ENCODE results near the gene MAPK8IP3.

Gene MAPK8IP3

DNA sequence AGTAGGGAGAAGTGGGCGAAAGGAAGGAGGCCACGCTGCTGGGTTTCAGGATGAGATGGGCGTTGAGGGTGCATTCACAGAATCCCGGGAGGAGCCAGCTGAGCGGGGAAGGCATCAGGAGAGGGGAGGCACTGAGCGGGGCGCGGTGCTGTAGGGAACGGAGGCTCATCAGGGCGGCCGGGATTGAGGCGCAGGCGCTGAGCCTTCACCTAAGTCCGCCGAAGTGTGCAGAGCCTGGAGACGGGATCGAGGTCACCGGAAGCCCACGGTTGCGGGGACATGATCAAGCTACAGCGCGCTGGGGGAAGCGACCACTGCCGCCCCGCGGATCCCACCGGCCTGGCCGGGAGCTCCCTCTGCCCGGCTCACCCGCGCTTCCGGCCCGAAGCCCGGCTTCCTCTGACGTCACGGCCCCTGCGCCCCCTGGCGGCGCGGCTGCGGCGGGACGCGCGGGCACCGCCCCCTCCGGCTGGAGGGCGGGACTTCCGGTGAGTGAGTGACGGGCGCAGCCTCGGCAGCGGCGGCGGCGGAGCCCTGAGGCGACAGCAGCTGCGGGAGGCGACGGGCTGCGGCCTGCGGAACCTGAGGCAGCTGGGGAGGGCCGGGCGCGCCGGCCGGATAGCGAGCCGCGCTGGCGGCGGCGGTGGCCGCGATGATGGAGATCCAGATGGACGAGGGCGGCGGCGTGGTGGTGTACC is at the start of gene MAPK8IP3:
Gene MAPK8IP3 (plus strand): TSS at position 508 of the 698 bp plus-strand sequence. CDS start 145 bp downstream, at position 653.
- DNase-seq (ENCODE audit: low read depth in 1 of 2, low spot score in 1 of 2) = peak; percentile 92 to 94

GRCh38 chr16:1656808-1657617 is 49.0 kb upstream of the MAPK8IP3 start:
- DNase-seq (ENCODE audit: low read depth in 1 of 2, low spot score in 1 of 2) = no peak

- no peak for DNase-seq (ENCODE audit: low read depth in 1 of 2, low spot score in 1 of 2)
Measured at GRCh38 chr16:1657841-1658240, 48.2 kb upstream of the MAPK8IP3 start.

GRCh38 chr16:1659031-1659430 is 47.0 kb upstream of the MAPK8IP3 start:
- no peak for DNase-seq (ENCODE audit: low read depth in 1 of 2, low spot score in 1 of 2)

DNA sequence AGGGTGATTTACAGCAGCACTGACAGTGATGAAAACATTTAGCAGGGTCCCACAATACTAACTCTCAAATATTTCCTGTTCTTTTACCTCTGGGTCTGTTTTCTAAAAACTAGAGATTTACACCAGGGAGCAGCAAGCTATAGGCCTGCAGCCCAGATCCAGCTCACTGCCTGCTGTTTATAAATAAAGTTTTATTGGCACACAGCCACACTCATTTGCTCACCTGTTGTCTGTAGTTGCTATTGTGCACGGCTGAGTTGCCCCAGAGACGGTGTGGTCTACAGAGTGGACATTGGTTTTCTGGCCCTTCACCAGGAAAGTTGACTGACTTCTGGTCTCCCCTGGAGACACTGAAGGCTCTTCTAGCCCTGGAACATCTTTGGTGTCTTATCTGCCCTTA is 44.2 kb upstream of the MAPK8IP3 start:
- DNase-seq (ENCODE audit: low read depth in 1 of 2, low spot score in 1 of 2) = no peak

DNA sequence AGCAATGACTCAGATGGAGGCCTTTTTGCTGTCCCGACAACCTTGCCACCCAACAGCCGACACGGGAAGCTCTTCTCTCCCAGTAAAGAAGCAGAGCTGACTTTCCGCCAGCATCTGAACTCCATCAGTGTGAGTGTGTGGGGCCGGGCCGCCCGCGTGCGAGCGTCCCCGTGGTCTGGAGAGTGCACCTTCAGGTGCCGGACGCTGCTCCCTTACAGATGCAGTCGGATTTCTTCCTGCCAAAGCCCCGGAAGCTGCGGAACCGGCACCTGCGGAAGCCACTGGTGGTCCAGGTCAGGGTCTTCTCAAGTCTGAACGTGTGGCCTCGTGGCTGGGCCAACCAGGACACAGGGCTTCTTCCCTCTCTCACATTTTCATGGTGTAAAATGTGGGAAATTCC is 43.5 kb upstream of the MAPK8IP3 start:
- DNase-seq (ENCODE audit: low read depth in 1 of 2, low spot score in 1 of 2) = no peak

DNA sequence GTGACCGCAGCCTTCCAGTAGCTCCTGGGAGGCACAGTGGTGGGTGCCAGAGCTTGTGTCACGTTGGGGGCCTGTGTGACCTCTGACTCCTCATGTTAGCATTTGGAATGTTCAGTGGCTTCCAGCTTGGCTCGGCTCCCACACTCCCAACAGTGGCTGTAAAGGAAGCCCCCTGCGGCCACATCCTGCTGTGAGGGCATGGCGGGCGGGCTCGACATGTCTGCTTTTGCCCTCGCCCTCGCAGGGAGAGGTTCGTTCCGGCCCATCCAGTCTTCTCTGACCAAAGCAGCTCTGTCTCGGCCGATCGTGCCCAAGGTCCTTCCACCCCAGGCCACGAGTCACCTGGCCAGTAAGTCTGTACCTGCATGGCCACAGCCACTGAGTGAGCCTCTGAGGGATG is 40.2 kb upstream of the MAPK8IP3 start:
- DNase-seq (ENCODE audit: low read depth in 1 of 2, low spot score in 1 of 2) = no peak

DNA sequence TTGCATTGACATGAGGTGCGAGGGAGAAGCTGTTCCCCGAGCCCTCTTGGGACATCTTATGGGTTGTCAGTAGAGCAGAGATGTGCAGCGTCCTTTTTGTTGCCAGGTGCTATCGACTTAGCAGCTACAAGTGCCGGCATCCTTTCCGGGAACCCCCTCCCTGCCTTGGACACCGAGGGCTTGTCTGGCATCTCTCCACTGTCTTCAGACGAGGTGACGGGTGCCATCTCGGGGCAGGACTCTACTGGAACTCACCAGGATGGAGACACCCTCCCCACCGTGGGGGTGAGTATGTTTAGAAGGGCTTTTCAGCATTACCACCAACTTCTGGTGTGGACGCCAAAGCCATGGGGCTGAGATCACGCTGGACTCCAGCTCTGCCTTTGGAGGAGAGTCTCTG is 39.7 kb upstream of the MAPK8IP3 start:
- no peak for DNase-seq (ENCODE audit: low read depth in 1 of 2, low spot score in 1 of 2)

- DNase-seq (ENCODE audit: low read depth in 1 of 2, low spot score in 1 of 2) = no peak
Measured at GRCh38 chr16:1667271-1667670, 38.7 kb upstream of the MAPK8IP3 start.

DNA sequence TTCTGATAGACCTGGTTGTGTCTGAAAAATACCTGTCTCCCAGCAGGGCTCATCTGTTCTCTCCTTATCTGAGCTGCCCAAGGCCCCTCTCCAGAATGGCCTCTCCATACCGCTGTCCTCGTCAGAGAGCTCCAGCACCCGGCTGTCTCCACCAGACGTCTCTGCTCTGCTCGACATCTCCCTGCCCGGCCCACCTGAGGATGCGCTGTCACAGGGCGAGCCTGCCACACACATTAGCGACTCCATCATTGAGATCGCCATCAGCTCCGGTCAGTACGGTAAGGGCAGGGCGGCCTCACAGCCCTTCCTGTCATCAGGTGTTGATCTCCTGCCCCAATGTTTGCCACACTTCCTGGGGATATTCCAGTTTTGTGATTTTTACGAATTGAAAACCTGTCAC is 38.1 kb upstream of the MAPK8IP3 start:
- DNase-seq (ENCODE audit: low read depth in 1 of 2, low spot score in 1 of 2) = no peak

- DNase-seq (ENCODE audit: low read depth in 1 of 2, low spot score in 1 of 2) = no peak
Measured at GRCh38 chr16:1668612-1669319, 37.2 kb upstream of the MAPK8IP3 start.

DNA sequence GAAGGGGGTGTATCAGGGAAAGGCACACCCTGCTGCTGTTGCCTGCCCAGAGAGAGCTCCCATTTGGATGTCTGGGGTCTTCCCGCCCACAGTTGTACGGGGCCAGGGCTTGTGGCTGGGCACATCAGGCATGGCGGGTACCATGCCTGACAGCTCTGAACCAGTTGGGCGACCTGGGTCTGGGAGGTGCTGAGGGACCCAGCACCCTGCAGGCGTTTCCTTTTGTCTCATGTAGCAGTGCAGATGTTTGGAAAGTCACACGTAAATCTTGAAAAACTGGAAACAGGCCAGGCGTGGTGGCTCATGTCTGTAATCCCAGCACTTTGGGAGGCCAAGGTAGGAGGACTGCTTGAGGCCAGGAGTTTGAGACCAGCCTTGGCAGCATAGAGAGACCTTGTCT is 36.3 kb upstream of the MAPK8IP3 start:
- no peak for DNase-seq (ENCODE audit: low read depth in 1 of 2, low spot score in 1 of 2)

GRCh38 chr16:1670371-1670770 is 35.6 kb upstream of the MAPK8IP3 start:
- DNase-seq (ENCODE audit: low read depth in 1 of 2, low spot score in 1 of 2) = no peak

DNA sequence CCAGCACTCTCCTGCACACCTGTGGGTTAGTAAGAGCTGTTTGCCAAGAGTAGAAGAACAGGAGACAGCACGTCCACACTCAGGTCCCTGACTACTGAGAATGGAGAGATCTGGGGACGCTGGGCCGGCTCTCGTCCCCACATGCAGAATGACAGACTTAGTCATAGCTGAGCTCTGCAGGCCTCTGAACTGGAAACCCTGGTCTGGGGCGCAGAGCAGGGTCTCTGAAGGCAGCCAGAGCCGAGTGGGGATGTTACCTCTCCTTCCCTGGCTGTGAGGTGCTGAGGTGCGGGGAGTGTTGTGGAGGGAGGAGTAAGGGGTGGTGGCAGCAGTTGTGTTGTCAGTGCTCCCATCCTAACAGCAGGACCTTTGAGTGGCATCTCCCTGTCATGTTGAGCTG is 35.1 kb upstream of the MAPK8IP3 start:
- DNase-seq (ENCODE audit: low read depth in 1 of 2, low spot score in 1 of 2) = no peak

- DNase-seq (ENCODE audit: low read depth in 1 of 2, low spot score in 1 of 2) = no peak
Measured at GRCh38 chr16:1673424-1674151, 32.4 kb upstream of the MAPK8IP3 start.

DNA sequence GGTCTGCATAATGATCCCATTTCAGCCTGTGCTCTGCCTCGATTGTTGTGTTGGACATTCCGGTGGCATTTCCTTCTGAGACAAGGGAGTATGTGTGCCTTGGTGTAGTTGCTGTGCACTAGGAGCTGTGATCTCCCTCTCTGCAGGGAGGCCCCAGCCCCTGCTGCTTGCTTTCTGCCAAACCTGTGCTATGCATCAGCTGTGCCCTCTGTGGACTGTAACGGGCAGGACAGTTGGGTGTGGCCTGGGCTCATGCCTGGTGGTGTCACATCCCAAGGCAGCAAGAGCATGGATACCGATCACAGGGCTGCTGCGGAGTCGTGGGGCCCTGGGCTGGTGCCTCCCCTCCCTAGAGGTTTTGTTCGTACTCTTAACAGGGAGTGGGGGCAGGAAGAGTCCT is 31.7 kb upstream of the MAPK8IP3 start:
- no peak for DNase-seq (ENCODE audit: low read depth in 1 of 2, low spot score in 1 of 2)

- DNase-seq (ENCODE audit: low read depth in 1 of 2, low spot score in 1 of 2) = no peak
Measured at GRCh38 chr16:1674751-1675664, 31.0 kb upstream of the MAPK8IP3 start.

DNA sequence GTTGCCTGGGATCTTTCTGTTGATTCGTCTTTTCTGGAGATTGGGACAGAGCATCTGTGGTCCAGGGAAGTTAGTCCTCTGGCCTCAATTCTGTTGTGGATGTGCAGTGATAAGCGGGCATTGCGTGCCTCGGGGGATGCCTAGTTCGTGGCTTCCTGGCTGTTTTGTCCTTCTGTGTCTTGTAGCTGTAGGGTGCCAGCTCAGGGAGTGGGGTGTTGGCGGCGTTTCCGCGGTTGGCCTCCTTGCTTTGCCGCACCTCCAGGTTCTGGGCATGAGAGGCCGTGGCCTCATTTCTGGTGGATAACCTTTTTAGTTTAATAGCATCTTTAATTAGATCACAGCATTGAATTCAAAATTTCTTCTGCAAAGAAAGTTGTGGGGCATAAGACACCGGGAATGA is 29.3 kb upstream of the MAPK8IP3 start:
- no peak for DNase-seq (ENCODE audit: low read depth in 1 of 2, low spot score in 1 of 2)

- DNase-seq (ENCODE audit: low read depth in 1 of 2, low spot score in 1 of 2) = no peak
Measured at GRCh38 chr16:1677339-1677738, 28.7 kb upstream of the MAPK8IP3 start.

DNA sequence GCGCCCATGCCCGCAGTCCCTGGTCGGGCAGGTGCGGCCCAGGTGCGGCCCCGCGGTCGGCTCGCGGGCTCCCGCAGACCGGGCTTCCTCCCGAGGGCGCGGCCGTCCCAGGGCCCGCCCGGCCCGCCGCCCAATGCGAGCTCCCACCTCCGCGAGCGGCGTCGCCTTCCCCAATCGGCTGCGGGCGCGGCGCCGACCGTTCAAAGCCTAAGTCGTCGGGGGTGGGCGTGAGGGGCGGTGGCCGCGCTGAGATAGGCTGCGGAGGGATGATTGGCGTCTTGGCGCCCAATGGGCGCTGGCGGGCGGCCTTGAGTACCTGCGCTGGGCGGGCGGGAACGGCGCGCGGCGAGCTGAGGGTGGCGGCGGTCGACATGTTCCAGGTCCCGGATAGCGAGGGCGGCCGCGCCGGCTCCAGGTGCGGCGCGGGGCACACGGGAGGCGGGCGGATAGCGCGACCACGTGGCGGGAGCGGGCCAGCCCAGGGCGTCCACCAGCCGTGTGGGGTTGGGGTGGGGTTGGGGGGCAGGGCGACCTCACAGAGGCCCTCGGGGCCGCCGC is 28.0 kb upstream of the MAPK8IP3 start, which contains the start of gene JPT2:
Gene JPT2 (plus strand): TSS at position 338 of the 558 bp plus-strand sequence. CDS start 34 bp downstream, at position 372.
- peak; percentile 90 to 94 for DNase-seq (ENCODE audit: low read depth in 1 of 2, low spot score in 1 of 2)

Measured in activated T-helper 1 cell treated with anti-CD3 and anti-CD28 coated beads, Interleukin-2, amount 50 U/mL, for 16 hours (primary cell).